ENCODE results near the gene RACK1.

GRCh38 chr5:181242031-181242451 lies 1.7 kb downstream of the RACK1 start:
- no peak for TF ChIP-seq CTCF (IDR thresholded peaks at IDR 0.05)
- TF ChIP-seq POLR2AphosphoS5 (IDR thresholded peaks at IDR 0.05), result no peak
- TF ChIP-seq POLR2A (IDR thresholded peaks at IDR 0.05), result no peak
